Measurements from ENCODE around the gene DUSP18.

DNA sequence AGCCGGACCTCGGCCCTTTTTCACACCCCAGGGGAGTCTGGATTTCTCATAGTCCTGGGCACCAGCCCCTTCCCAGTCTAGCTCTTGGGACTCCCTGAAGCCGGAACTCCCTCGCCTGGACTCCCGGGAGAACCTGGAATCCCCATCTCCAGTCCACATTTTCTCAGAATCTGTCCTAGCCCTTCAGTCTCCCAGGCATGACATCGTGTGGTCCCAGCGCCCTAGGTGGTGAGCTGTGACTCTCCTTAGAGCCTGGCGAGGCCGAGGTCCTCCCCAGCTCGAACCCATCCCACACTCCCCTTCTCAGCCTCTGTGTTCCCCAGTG lies 673 bp upstream of the DUSP18 start:
- TF ChIP-seq USF2 (IDR thresholded peaks at IDR 0.05; ENCODE audit: borderline replicate concordance, low read depth, low read length) = no peak
- TF ChIP-seq POLR2AphosphoS5 (IDR thresholded peaks at IDR 0.05; ENCODE audit: low read depth, low read length) = no peak
